Muscle of leg (tissue), 11 donors: ENCODE results near the gene UGT1A5. TPM values are rescaled to one million over a fixed set of nuclear protein-coding genes. Genes with fewer than 3 reads are reported as not detected.
"Not testable (repeated sequence)": the region's sequence is repeated elsewhere in the genome, so short reads cannot be mapped to it uniquely, and the experiment has no call there.

Source experiments
- DNase-seq: peaks from one replicate; pipeline ENCODE4 v3.0.0; 2013
- H3K27ac ChIP-seq: one replicate; pipeline ENCODE4 v1.5.1; 2013; ENCODE audit warnings: mild to moderate bottlenecking, low read length, control low read depth
- H3K27me3 ChIP-seq: one replicate; pipeline ENCODE4 v1.6.1; 2013; ENCODE audit warnings: low read length; ENCODE audit not compliant: control insufficient read depth, insufficient read depth
- H3K36me3 ChIP-seq: one replicate; pipeline ENCODE4 v1.6.1; 2013; ENCODE audit warnings: low read length; ENCODE audit not compliant: control insufficient read depth, insufficient read depth
- H3K4me1 ChIP-seq: one replicate; pipeline ENCODE4 v1.6.1; 2013; ENCODE audit warnings: low read length; ENCODE audit not compliant: control insufficient read depth, insufficient read depth
- H3K4me3 ChIP-seq: one replicate; pipeline ENCODE4 v1.5.1; 2013; ENCODE audit warnings: low read length, control low read depth
- H3K9me3 ChIP-seq: replicated peaks from 2 replicates; pipeline ENCODE4 v1.6.1; 2013; ENCODE audit warnings: low read depth, low read length; ENCODE audit not compliant: control insufficient read depth
- WGBS: methylation state at CpG from one replicate; pipeline ENCODE4 v1.1.5; 2013; ENCODE audit warnings: missing lambda C conversion rate; ENCODE audit not compliant: insufficient coverage; 5-methylcytosine and 5-hydroxymethylcytosine counted together
- polyA plus RNA-seq, 8 donors: library from polyadenylated mRNA; unstranded; fragments of 120-200 nt; gene quantifications; one replicate each; pipeline versions ENCODE4 v1.2.1 to v1.2.3, GENCODE V29; 2013; ENCODE audit warnings: inconsistent platforms in 1 of 8, low replicate concordance in 1 of 8; ENCODE audit not compliant: insufficient read length in 8 of 8, insufficient read depth in 1 of 8
- total RNA-seq: library from RNA; stranded (reverse); fragments of 120-200 nt; gene quantifications from one replicate; pipeline ENCODE4 v1.2.4, GENCODE V29; 2013

The UGT1A5 gene
- total and polyA plus RNA-seq, 9 donors = not detected

DNA sequence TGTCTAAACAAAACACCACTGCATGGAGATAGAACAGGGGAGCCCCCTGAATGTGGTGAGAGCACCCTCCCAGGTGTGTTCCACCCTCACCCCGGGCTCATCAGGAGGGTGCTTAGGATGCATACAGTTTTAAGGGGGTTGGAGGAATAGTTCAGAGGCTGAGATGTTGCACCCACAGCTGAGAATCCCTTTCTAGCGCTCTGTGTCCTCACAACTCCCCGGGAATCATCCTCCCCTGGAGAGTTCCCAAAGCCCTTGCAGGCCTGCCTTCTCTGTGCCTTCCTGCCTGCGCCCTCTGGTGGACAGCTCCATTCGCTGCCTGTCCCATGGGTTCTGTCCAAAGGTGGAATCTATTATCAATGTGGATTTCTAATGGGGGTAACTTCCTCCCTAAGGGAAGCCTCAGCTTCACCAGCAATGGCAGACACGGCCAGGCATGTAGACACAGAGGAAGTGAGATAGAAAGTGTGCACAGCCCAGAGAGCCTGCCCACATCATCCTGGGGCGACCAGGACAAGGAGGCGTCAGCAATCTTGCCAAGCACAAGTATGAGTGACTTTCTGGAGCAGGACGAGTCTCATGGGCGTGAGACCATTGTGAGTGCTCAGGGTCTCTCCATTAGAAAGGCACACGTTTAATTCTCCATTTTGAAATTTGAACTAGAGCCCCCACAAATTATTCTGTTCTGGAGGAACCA, 1.2 kb upstream of the UGT1A5 start:
- no peak overlapping the region for H3K27ac ChIP-seq
- peaks cover 3% of the 10 kb centered on the region for H3K4me1 ChIP-seq
- H3K4me3 ChIP-seq = no peak overlapping the region
- peak; percentile 52 for DNase-seq
- no peaks in the 10 kb centered on the region for H3K9me3 ChIP-seq
- no peaks in the 10 kb centered on the region for H3K36me3 ChIP-seq
- H3K27me3 ChIP-seq = no peaks in the 10 kb centered on the region
- WGBS = 54% methylated on average over 7 of the region's 11 CpGs

DNA sequence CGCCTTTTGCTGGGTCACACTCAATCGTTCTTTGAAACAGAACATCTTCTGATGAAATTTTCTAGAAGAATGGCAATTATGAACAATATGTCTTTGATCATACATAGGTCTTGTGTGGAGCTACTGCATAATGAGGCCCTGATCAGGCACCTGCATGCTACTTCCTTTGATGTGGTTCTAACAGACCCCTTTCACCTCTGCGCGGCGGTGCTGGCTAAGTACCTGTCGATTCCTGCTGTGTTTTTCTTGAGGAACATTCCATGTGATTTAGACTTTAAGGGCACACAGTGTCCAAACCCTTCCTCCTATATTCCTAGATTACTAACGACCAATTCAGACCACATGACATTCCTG, 532 bp downstream of the UGT1A5 start:
- WGBS = 85% methylated on average over 5 of the region's 7 CpGs
- peaks cover 2% of the 10 kb centered on the region for H3K27me3 ChIP-seq
- no peak for DNase-seq

DNA sequence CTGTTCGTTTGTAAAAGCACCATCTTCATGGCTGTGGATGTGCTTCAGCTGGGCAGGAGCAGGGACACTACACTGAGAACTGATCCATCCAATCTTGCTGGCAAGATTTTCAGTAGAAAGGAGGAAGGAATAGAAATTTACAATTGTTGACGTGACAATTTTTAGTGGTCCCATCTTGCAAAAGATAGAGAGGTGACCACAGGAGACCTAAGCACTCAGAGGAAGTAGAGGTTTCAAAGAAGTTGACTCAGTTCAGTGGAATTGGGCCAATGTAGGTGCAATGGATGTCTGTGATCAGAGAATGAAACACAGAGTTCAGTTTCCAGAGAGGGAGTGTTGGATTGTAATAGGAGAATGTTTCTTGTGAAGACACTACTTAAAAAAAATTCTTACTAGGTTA, 1.4 kb downstream of the UGT1A5 start:
- Histone ChIP-seq H3K36me3 (no peaks in the 10 kb centered on the region), H3K27me3 (peaks cover 2% of the 10 kb centered on the region), H3K9me3 (no peaks in the 10 kb centered on the region), H3K4me1 (no peaks in the 10 kb centered on the region), H3K27ac (no peak overlapping the region), H3K4me3 (no peak overlapping the region)
- no peak for DNase-seq
- WGBS = 74% methylated on average over 2 of the region's 2 CpGs

More for the DNA sequence above, 532 bp downstream of the UGT1A5 start:
- Histone ChIP-seq H3K4me3 (no peak overlapping the region), H3K36me3 (no peaks in the 10 kb centered on the region), H3K27ac (no peak overlapping the region), H3K4me1 (no peaks in the 10 kb centered on the region), H3K9me3 (no peaks in the 10 kb centered on the region)

DNA sequence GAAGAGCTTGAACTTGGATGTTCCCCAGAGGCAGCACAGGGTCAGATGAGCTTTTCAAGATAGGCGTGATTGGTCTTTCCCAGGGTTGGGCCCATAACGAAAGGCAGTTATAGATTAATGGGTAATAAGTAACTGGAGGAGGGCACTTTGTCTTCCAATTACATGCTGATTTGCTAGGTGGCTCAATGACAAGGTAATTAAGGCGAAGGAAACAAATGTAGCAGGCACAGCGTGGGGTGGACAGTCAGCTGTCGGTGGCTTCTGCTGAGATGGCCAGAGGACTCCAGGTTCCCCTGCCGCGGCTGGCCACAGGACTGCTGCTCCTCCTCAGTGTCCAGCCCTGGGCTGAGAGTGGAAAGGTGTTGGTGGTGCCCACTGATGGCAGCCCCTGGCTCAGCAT, 5.8 kb downstream of the UGT1A5 start, which contains the start of gene UGT1A4:
TSS of gene UGT1A4 (plus strand) at position 185 of the 400 bp plus-strand sequence. CDS start at position 270, 85 bp downstream.
- Histone ChIP-seq H3K4me1 (no peaks in the 10 kb centered on the region), H3K36me3 (no peaks in the 10 kb centered on the region), H3K27me3 (peaks cover 2% of the 10 kb centered on the region), H3K27ac (no peak within 1 kb of the TSS), H3K9me3 (no peaks in the 10 kb centered on the region), H3K4me3 (no peak within 1 kb of the TSS)
- DNase-seq = no peak
- WGBS = 72% methylated on average over 7 of the region's 7 CpGs

DNA sequence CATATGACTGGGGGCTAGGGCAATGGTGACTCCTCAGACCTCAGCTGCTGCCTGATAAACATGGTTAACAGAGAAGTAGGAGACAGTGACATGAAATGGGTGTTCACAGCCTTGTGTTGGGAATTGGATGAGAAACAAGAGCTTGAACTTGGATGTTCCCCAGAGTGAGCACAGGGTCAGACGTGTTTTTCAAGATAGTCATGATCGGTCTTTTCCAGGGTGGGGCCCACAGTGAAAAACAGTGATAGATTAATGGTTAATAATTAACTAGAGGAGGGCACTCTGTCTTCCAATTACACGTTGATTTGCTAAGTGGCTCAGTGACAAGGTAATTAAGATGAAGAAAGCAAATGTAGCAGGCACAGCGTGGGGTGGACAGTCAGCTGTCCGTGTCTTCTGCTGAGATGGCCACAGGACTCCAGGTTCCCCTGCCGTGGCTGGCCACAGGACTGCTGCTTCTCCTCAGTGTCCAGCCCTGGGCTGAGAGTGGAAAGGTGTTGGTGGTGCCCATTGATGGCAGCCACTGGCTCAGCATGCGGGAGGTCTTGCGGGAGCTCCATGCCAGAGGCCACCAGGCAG, 16.1 kb downstream of the UGT1A5 start, which contains the start of gene UGT1A3:
TSS of gene UGT1A3 (plus strand) at position 320 of the 579 bp plus-strand sequence. CDS start at position 405, 85 bp downstream.
- Histone ChIP-seq H3K27ac (no peak within 1 kb of the TSS), H3K27me3 (no peaks in the 10 kb centered on the region), H3K4me1 (no peaks in the 10 kb centered on the region), H3K9me3 (no peaks in the 10 kb centered on the region), H3K4me3 (no peak within 1 kb of the TSS), H3K36me3 (no peaks in the 10 kb centered on the region)
- no peak for DNase-seq
- WGBS = 86% methylated on average over 8 of the region's 8 CpGs

DNA sequence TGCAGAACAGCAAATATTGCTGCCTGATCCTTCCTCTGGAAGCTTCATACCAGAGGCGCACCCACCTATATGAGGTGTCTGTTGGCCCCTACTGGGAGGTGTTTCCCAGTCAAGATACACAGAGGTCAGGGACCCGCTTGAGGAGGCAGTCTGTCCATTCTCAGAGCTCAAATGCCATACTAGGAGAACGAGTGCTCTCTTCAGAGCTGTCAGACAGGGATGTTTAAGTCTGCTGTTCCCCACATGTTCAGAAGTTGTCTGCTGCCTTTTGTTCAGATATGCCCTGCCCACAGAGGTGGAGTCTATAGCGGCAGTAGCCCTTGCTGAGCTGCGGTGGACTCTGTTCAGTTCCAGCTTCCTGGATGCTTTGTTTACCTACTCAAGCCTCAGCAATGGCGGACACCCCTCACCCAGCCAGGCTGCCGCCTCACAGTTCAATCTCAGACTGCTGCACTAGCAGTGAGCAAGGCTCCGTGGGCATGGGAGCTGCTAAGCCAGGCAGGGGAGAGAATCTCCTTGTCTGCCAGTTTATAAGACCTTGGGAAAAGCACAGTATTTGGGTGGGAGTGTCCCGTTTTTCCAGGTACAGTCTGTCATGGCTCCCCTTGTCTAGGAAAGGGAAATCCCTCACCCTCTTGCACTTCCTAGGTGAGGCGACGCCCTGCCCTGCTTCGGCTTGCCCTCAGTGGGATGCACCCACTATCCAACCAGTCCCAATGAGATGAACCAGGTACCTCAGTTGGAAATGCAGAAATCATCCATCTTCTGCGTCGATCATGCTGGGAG, 24.4 kb downstream of the UGT1A5 start:
- 85% methylated on average over 10 of the region's 14 CpGs for WGBS
- not testable (repeated sequence) for H3K4me3 ChIP-seq, DNase-seq, H3K9me3 ChIP-seq, H3K27ac ChIP-seq, H3K27me3 ChIP-seq, H3K36me3 ChIP-seq, H3K4me1 ChIP-seq

DNA sequence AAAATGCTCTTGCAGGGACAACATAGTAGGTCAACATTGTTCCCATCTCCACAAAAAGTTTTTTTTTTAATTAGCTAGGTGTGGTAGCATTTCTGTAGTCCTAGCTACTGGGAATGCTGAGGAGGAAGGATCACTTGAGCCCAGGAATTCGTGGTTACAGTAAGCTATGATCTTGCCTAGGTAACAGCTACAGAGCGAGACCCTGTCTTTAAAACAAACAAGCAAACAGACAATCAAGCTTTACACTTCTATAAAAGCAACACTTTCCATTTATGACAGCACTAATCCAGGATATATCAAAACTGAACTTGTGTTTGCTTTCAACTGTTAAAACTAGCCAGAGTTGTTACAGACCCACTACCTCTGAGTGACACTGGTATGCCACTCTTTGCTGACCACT, 28.2 kb downstream of the UGT1A5 start:
- Histone ChIP-seq H3K4me3 (no peak overlapping the region), H3K27me3 (no peaks in the 10 kb centered on the region), H3K9me3 (no peaks in the 10 kb centered on the region), H3K36me3 (no peaks in the 10 kb centered on the region), H3K27ac (no peak overlapping the region), H3K4me1 (no peaks in the 10 kb centered on the region)
- 100% methylated on average over 1 of the region's 2 CpGs for WGBS
- DNase-seq = no peak

DNA sequence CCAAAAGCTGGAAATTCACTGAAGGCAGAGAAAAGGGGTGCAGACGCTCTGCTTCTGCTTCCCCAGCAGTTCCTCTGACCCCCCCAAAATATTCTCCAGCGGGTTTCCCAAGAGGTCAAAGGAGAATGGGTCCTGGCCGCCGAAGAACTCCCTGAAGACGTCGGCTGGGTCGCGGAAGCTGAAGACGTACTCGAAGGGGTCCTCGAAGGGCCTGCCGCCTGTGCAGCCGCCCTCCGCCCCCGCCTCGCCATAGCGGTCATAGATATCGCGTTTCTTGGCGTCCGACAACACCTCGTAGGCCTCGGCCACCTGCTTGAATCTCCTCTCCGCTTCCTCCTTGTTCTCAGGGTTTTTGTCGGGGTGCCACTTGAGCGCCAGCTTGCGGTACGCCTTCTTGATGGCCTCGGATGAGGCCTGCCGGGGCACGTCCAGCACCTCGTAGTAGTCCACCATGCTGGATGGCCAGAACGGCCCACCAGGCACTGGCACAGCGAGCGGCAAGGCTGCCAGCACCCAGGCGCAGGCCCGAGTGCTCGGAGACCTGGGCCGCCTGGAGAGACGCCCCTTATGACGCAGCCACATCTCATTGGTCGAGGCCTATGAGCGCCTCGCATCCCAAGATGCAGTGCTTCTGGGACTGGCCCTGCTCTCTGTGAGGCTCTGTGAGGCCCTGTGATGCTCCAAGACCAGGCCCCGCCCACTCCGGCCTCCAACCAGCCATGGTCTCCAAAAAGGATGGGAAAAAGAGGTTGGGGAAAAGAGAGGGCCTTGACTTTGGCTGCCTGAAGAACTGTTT, 31.0 kb downstream of the UGT1A5 start:
- no peak overlapping the region for H3K4me3 ChIP-seq
- H3K9me3 ChIP-seq = no peaks in the 10 kb centered on the region
- DNase-seq = no peak
- WGBS = 93% methylated on average over 38 of the region's 46 CpGs
- H3K27me3 ChIP-seq = no peaks in the 10 kb centered on the region
- no peaks in the 10 kb centered on the region for H3K4me1 ChIP-seq
- H3K27ac ChIP-seq = no peak overlapping the region
- no peaks in the 10 kb centered on the region for H3K36me3 ChIP-seq

DNA sequence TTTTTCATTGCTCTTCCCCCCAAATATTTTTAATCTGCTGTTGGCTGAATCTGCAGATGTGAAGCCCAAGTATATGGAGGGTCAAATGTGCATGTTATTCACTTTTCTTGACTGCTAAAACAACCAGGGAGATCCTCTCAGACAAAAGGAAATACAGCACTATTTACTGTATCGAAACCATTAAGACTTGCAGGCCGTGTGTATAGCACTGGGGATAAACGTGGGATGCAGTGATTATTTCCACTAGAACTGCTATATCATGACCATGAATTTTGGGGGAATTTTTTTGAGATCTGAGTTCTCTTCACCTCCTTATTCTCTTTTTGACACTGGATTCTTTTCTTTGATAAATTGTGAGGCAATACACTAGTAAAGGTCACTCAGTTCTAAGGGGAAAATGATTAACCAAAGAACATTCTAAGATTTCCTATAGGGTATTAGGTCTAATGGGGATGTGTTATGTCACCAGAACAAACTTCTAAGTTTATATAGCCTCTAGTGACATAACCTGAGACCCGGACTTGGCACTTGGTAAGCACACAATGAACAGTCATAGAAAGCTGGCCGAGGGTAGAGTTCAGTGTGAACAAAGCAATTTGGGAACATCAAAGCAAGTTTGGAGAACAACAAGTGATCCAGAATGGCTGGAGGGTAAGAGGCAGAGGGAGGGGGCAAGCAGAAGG, 32.5 kb downstream of the UGT1A5 start:
- no peaks in the 10 kb centered on the region for H3K4me1 ChIP-seq
- no peaks in the 10 kb centered on the region for H3K36me3 ChIP-seq
- H3K4me3 ChIP-seq = no peak overlapping the region
- no peak for DNase-seq
- H3K27ac ChIP-seq = no peak overlapping the region
- H3K9me3 ChIP-seq = no peaks in the 10 kb centered on the region
- 52% methylated on average over 2 of the region's 5 CpGs for WGBS
- no peaks in the 10 kb centered on the region for H3K27me3 ChIP-seq
